ENCODE data around the gene SPATS2.
"Not testable (repeated sequence)": the region's sequence is repeated elsewhere in the genome, so short reads cannot be mapped to it uniquely, and the experiment has no call there.

SPATS2 gene

DNA sequence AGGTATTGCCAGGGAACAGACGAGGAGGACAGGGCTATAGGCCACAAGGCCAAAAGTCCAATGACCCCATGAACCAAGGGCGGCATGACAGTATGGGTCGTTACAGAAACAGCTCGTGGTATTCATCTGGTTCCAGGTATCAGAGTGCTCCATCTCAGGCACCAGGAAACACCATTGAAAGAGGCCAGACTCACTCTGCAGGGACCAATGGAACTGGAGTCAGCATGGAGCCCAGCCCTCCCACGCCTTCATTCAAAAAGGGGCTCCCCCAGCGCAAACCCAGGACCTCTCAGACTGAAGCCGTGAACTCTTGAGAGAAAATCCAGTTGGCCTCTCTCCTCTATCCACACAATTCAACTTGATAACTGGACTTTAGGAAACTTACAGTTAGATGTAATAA lies 158.7 kb downstream of the SPATS2 start:
- no peak for DNase-seq

DNA sequence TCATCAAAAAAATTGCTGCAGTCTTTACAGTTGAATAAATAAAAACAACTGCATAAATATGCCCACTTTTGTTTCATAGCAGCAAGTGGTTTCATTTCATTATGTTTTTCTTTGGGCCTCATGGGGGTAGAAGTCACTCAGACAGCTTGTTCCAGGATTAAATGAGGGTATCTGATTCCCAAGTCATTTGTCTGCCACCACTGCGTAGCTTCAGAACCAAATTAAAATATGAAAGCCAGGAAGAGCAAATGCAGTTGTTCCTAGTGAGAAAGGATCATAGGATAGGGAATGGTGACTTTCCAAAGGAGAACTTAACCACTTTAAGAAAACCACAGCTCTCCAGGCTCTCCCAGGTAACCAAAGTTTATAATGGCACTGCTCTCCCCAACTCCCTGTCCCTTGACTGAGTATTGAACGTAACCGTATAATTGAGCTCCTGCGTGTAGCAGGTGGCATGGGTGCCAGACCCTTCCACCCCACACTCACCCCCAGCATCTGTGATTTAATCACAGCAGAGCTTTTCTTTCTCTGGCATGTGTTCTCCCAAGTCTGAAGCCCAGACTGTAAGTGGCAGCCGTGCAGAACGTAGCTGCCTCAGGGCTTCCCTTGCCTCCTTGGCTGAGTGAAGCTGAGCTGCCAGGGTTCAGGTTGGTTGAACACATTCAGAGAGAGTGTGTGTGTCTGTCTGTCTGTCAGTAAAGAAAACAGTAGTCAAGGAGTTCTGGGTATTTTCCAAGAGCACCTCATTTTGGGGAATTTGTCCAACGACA lies 160.3 kb downstream of the SPATS2 start:
- peak; percentile 98 for DNase-seq

DNA sequence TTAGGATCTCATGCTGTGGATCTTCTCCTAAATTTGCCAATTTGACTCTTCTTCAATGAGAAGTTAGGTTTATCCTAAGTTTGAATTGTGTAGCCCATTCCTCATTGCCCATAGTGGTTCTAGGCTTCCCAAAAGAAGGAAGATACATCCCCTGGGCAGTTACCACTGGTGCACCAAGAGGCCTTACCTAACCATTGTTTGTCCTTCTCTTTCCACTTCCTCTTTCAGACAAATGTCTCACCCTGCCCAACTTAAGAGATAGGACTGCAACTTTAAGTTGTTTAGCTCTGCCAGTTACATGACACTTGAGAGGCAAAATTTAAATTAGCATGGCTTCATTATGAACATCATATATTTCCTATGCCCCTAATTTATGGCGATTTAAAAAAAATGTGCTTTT lies 162.2 kb downstream of the SPATS2 start:
- DNase-seq = peak; percentile 31

DNA sequence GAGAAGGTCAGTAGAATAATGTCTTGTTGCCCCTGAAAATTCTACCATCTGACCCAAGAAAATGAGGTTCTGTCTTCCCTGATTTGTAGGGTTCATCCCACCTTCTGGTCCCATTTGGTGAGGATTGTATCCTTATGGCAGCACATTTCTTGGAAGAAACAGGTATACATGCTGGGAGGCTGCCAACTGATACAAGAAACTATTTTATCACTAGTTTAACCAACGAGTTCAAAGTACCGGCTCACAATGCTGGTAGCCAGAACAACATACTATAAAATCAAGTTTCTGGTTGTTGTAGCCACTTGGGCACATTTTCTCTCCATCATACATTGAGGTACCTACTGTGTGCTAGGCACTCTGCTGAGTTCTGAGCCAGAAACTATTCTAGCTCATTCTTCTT lies 164.5 kb downstream of the SPATS2 start:
- no peak for DNase-seq

DNA sequence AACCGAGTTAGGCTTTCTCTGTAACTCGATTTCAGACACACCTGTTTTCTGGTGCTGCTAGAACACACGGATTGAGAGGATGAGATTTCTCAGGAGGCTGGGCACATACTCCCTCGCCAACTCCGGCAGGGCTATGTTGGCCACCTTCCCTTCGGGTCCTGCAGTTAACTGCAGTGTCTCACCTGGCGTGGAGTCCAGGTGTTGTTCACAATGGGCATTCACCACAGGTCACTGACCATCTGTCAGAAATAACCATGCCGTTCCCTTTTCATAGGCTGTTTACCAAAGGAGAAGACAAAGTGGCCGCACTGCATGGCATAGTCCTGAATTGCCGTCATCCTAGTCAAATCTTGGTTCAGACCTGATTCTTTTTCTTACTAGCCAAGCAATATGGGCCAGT lies 166.1 kb downstream of the SPATS2 start:
- peak; percentile 85 for DNase-seq

DNA sequence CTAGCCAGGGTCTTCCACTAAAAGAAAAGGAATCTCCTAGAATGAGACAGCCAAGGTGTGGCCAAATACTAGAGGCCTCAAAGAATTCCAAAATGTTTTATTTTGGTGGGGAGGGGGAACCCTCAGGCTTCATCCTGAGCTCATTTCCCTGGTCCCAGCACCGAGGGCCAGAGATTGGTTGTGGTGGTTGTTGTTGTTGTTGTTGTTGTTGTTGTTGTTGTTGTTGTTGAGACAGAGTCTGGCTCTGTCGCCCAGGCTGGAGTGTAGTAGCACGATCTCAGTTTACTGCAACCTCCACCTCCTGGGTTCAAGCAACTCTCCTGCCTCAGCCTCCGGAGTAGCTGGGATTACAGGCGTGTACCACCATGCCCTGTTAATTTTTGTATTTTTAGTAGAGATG lies 166.9 kb downstream of the SPATS2 start:
- DNase-seq = not testable (repeated sequence)

DNA sequence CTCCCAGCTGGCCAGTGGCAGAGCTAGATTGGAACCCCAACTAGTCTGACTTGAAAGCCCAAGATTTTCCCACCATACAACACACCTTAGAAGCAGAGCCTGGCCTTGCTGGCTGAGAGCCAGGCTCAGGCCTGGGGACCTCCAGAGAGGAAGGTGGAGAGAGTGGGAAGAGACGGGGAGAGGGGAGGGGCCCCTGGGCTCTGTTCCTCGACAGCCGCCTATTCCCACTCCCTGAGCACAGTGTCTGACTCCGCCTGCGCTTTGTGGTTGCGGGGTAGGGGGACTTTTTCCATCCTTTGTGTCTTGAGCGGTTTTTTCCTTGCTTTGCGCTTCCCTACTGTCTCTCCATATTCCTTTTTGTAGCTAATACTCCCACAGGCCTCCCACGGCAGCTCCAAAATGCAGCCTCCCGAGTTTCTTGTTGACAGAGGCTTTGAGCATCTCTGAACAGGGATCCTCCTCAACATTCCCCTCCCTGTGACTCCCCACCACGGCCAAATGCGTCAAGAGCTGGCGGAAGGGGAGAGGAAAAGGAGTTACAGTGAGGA lies 167.5 kb downstream of the SPATS2 start:
- DNase-seq = peak; percentile 69

DNA sequence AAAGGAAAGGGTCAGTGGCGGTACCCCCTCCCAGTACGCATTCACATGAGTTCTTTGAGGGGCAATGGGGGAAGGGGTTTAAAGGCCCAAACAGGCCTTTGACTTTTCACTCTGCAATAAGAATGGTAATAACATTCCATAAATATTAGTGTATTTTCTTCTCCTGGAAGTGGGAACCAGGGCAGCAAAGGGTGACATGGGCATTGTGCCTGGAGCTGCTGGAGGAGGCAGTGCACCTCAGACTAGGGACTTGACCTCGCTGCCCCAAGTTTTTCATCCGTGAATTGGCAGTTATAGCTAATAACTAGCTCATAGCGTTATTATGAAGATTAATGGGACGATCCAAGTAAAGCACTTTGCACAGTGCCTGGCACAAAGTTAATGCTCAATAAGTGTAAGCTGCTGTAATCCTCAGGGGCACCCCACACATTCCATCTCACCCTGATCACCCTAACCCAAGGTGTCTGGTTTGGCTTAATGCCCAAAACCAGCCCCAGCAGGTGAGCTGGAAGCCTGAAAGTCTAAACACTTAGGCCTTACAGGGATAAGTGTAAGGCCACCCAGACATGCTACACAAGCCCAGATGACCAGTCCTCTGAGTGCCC lies 168.8 kb downstream of the SPATS2 start:
- DNase-seq = peak; percentile 40

DNA sequence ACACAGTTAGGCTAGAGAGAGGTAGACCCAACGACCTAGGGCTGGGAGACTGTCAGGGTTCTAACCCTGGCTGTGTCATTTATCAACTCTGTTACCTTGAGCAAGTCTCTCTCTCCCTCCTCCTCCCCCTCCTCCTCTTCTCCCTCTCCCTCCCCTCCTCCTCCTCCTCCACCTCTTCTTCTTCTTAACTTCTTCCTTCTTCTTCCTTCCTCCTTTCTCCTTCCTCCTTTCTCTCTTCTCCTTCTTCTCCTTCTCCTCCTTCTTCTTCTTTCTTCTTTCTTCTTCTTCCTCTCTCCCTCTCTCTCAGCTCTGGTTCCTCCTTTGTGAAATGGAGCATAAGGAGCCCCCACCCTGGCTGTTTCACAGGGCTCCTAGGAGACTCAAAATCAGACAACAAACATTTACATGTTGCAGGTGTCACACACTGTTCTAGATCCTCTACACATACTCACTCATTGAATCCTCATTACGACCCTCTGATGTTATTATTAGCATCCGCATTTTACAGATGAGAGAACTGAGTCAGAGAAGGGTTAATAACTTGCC lies 169.3 kb downstream of the SPATS2 start:
- no peak for DNase-seq

DNA sequence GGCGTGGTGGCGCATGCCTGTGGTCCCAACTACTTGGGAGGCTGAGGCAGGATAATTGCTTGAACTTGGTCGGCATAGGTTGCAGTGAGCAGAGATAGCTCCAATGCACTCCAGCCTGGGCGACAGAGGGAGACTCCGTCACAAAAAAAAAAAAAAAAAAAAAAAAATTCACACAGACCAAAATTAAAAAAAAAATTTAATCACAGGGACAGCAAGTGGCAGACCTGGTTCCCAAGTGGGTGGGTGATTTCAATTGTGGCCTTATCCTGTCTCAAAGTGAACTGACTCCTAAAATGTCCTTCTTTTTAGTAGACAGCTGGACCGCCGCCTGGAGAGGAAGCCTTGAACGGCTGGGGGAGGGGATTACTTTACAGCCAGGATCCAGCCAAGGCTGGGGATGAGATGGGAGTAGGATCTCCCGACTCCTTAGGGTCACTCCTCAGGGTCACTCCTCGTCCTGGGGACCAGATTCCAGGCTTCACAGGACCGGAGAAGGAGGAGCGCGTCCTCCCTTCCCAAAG lies 170.0 kb downstream of the SPATS2 start:
- DNase-seq = peak; percentile 77

DNA sequence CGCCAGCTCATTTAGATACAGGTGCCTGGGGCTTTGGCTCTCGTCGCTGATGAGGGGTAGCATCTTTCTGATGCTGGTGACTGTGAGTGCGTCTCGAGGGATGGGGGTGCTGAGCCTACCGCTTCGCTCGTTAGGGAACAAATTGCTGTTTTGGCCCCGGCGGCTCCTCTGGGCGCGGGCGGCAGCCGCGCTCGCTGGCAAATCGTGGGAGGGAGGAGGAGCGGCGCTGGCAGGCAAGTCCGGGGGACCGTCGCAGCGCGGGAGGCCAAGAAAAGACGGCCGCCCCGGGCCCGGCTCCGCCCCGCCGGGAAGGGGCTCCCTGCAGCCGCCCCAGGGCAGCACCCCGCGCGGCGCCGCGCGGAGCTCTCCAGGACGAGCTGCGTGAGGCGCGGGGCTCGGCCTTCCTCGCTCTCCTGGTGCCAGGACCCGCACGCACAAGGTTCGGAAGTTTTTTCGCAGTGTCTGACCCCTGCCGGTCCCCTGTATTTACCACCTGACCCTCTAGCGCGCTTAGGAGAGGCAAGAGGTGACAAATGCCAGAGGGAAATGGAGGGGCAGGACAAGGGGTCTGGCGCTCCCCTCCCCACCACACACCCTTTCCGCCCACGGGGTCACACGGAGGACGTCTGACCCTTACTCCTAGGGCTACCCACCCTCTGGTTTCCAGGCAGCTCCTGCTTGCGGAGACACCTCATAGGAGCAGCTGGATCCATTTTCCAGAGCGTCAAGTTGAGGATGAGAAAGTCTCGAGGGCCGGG lies 170.7 kb downstream of the SPATS2 start:
- DNase-seq = peak; percentile 81

DNA sequence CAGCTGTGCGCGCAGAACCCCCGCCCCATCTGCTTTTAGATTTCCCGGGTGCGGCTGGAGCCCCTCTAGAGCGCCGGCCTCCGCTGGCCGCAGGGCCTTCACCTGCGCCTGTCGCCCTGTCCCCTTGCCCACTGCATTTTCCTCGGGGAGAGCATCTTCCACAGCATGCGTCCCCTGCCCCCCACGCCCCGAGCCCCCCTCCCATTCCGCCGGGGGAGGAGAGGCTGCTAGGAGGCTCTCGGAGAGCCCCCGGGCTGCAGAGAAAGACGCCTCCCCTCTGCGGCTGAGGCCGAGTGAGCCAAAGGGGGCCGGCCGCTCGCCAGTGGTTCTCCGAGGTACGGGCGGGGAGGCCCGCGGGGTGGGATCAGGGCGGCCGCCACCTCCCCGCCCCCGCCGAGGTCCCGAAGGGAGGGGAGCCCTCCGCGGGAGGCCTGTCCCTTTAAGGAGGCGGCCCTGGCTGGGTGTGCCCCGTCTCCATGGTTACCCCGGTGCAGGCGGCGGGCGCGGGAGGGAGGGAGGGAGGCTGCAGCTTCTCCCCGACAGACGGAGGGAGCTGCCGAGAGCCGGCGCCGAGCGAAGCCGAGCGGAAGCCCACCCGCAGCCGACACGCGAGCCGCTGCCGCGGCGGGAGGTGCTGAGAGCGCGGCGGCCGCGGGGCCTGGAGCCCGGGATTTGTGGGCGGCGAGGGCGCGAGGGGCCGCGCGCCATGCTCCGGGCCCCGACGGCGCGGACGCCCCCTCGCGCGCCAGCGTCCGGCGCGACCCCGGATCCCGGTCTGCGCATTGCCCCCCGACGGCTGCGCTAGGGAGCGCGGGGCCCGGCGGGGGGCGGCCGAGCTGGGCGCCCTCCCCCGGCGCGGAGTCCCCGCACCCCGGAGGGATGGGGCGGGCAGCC lies 171.5 kb downstream of the SPATS2 start, which contains the start of gene KCNH3:
Gene KCNH3, plus strand, starts transcription at position 521 of the 894 bp plus-strand sequence. CDS start 387 bp downstream, outside the sequence.
- peak; percentile 98 for DNase-seq

DNA sequence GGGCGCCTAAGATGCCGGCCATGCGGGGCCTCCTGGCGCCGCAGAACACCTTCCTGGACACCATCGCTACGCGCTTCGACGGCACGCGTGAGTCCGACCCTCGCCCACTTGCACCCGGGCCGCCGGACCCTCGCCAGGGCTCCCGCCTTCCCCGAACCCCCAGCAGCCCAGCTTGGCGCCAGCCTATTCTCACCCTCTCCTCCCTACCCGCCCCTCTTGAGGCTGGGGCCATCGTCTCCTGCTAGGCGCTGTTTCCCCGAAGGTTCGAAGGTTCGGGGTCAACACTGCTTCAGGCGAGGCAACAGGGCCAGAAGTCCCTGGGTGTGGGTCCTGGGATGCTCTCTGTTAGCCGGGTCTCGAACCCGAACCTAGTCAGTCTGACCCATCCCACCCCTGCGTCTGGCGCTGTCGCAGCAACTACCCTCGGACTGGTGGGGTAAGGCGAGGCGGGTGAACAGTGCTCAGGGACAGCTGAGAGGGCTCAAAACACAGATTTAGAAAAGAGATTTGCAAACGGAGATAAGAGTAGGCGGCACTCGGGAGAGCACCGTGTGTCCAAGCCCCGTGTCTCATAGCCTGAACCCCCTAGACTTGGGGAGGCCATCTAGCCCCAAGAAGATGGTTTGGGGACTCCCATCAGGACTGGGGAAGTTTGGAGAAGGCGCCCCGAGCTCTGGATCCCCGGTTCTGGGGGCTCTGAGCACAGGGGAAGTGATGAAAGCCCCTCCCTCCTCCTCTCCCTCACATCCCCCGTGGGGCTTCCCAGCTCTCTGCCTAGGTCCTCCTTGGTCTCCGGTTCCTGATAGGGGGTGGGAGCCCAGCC lies 172.4 kb downstream of the SPATS2 start:
- DNase-seq = peak; percentile 67

DNA sequence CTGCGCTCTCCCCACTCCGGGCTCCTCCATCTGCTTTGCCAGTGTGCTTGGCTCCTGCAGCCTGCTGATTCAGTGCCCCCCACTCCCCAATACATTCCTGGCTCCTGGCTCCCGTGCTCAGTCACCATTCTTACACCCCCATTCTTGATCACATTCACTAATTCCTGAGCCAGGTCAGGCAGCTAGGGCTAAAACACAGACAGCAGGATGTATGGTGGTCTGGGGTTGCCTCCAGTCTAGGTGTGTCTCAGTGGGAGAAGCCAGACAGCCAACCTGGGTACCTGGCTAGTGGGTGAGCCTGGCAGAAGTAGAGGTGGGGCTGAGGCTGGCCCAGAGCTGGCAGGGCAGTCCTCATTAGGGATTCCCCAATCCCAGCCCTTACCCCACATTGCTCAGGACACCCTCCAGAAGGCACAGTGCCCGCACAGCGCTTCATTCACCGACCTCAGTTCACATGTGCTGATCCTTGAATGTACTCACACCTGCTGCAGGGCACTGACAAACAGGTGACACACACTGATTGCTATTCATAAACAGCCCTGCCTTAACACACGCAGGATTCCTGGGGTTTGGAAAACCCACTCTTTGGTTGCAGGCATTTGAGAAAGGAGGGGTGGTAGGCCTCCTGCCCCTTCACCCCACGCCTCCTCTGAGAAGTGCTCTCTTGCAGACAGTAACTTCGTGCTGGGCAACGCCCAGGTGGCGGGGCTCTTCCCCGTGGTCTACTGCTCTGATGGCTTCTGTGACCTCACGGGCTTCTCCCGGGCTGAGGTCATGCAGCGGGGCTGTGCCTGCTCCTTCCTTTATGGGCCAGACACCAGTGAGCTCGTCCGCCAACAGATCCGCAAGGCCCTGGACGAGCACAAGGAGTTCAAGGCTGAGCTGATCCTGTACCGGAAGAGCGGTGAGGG lies 173.2 kb downstream of the SPATS2 start:
- DNase-seq = peak; percentile 32

DNA sequence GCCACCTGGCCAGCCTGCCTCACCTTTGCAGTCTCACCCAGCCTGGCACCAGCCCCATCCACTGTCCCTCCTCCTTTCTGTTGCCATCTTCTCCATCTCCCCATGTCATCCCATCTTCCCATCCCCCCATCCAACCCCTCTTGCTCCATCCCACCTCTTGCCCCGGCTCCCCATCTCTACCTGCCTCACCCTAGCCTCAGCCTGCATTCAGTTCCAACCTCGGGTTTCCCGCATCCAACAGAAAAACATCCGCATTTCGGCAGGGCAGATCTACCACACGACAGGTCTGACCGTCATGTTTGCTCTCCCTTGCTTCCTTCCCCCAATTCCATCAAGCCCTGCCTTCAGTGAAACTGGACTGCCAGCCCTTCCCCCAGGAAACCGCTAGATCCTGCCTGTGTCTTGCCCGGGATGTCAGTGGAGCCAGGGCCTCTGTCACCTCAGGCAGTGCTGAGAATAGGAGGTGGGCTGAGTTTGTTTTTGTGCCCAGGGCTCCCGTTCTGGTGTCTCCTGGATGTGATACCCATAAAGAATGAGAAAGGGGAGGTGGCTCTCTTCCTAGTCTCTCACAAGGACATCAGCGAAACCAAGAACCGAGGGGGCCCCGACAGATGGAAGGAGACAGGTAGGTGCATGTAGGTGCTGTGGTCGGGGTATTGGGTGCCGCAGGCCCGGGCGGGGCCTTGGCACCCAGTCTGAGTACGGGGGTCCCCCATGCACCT lies 174.0 kb downstream of the SPATS2 start:
- no peak for DNase-seq

DNA sequence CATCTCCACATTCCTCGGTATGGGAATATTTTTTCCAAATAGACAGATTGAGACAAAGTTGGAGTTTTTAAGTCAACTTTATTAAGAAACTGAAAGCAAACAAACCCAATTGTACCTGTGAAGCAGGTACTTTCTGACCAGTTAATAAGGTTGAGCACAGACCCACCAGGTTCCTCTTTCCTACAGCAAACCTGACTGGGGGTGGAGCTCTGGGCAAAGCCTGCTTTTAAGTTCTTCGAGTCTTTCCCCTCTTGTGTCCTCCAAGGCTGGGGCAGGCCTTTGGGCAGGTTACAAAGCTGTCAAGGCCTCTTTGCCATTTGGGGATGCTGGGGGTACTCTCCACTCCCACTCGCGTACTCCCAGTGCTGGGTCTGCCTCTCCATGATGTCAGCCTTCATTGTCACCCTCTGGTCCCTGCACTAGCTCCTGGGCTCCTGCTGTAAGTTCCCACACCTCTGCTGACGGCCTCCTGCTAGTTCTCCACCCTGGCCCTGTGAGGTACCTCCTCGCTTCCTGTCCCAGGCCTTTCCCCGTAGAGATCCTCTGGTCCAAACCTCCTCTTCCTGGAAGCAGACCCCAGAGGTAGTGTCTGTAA lies 174.7 kb downstream of the SPATS2 start:
- no peak for DNase-seq

DNA sequence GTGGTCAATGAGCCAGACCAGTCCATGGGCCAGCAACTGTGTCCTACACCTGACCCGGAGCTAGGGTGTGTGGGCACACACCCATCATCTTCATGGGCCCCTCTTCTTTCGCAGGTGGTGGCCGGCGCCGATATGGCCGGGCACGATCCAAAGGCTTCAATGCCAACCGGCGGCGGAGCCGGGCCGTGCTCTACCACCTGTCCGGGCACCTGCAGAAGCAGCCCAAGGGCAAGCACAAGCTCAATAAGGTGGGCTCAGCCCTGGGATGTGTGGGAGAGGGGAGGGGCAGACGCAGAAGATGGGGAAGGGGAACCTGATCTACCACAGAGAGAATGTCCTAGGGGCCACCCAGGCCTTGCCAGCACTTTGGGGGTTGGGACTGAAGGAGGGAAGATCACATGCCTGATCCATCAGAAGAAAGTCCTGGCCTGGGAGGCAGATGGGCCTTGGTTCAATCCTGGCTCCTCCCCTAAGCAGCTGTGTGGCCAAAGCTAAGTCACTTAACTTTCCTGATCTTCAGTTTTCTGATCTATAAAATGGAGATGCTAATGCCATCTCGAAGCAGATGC lies 175.4 kb downstream of the SPATS2 start:
- DNase-seq = no peak

DNA sequence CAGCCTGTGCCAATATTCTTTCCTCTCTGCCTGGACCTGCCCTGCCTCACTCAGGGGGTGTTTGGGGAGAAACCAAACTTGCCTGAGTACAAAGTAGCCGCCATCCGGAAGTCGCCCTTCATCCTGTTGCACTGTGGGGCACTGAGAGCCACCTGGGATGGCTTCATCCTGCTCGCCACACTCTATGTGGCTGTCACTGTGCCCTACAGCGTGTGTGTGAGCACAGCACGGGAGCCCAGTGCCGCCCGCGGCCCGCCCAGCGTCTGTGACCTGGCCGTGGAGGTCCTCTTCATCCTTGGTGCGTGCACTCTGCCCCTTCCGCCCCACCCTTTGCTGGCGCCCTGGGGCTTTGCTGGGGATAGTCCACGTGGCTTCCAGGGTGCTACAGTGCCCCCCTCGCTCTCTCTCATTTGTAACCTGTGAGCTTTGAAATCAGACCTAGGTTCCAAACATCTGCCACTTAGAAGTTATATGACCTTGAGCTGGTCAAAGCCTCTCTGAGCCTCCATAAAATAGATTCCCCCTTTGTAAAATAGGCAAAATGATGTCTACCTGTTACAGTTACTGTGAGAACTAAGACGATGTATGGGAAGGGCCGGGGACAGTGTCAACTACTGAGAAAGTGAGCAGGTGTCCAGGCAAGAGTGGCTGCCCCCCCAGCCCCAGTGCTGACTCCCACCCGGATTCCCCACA lies 176.1 kb downstream of the SPATS2 start:
- no peak for DNase-seq
